ENCODE measurements around the gene DCUN1D2. TPM values are rescaled to one million over a fixed set of nuclear protein-coding genes. Genes with fewer than 3 reads are reported as not detected.
"Not testable (repeated sequence)": the region's sequence is repeated elsewhere in the genome, so short reads cannot be mapped to it uniquely, and the experiment has no call there.

Gene DCUN1D2
- total RNA-seq, 1 donor from 2014 or later: 15.1 TPM

GRCh38 chr13:113491982-113492381 is 1.5 kb upstream of the DCUN1D2 start:
- no peak for DNase-seq (ENCODE audit: extremely low read depth, low read depth, low spot score)

- DNase-seq (ENCODE audit: extremely low read depth, low read depth, low spot score): no peak
Measured at GRCh38 chr13:113491418-113491883, 940 bp upstream of the DCUN1D2 start.

GRCh38 chr13:113489549-113490495 is 689 bp downstream of the DCUN1D2 start:
- no peak for DNase-seq (ENCODE audit: extremely low read depth, low read depth, low spot score)

GRCh38 chr13:113489171-113489548 is 1.4 kb downstream of the DCUN1D2 start:
- DNase-seq (ENCODE audit: extremely low read depth, low read depth, low spot score): no peak

- DNase-seq (ENCODE audit: extremely low read depth, low read depth, low spot score): no peak
Measured at GRCh38 chr13:113488283-113488682, 2.2 kb downstream of the DCUN1D2 start.

- DNase-seq (ENCODE audit: extremely low read depth, low read depth, low spot score): no peak
Measured at GRCh38 chr13:113486698-113487097, 3.8 kb downstream of the DCUN1D2 start.

GRCh38 chr13:113485545-113485944 is 5.0 kb downstream of the DCUN1D2 start:
- DNase-seq (ENCODE audit: extremely low read depth, low read depth, low spot score): no peak

GRCh38 chr13:113483504-113484293 is 6.8 kb downstream of the DCUN1D2 start:
- DNase-seq (ENCODE audit: extremely low read depth, low read depth, low spot score): no peak

- no peak for DNase-seq (ENCODE audit: extremely low read depth, low read depth, low spot score)
Measured at GRCh38 chr13:113483081-113483480, 7.4 kb downstream of the DCUN1D2 start.

- no peak for DNase-seq (ENCODE audit: extremely low read depth, low read depth, low spot score)
Measured at GRCh38 chr13:113479179-113479578, 11.3 kb downstream of the DCUN1D2 start.

- no peak for DNase-seq (ENCODE audit: extremely low read depth, low read depth, low spot score)
Measured at GRCh38 chr13:113477724-113478123, 12.8 kb downstream of the DCUN1D2 start.

GRCh38 chr13:113476811-113477210 is 13.7 kb downstream of the DCUN1D2 start:
- no peak for DNase-seq (ENCODE audit: extremely low read depth, low read depth, low spot score)

- no peak for DNase-seq (ENCODE audit: extremely low read depth, low read depth, low spot score)
Measured at GRCh38 chr13:113475911-113476310, 14.6 kb downstream of the DCUN1D2 start.

- DNase-seq (ENCODE audit: extremely low read depth, low read depth, low spot score): no peak
Measured at GRCh38 chr13:113475280-113475679, 15.2 kb downstream of the DCUN1D2 start.

- DNase-seq (ENCODE audit: extremely low read depth, low read depth, low spot score): no peak
Measured at GRCh38 chr13:113474179-113474578, 16.3 kb downstream of the DCUN1D2 start.

GRCh38 chr13:113472355-113473025 is 18.0 kb downstream of the DCUN1D2 start:
- DNase-seq (ENCODE audit: extremely low read depth, low read depth, low spot score): no peak

GRCh38 chr13:113471844-113472243 is 18.7 kb downstream of the DCUN1D2 start:
- no peak for DNase-seq (ENCODE audit: extremely low read depth, low read depth, low spot score)

GRCh38 chr13:113470635-113471163 is 19.8 kb downstream of the DCUN1D2 start:
- not testable (repeated sequence) for DNase-seq (ENCODE audit: extremely low read depth, low read depth, low spot score)

GRCh38 chr13:113470073-113470472 is 20.4 kb downstream of the DCUN1D2 start:
- no peak for DNase-seq (ENCODE audit: extremely low read depth, low read depth, low spot score)

GRCh38 chr13:113469582-113469981 is 20.9 kb downstream of the DCUN1D2 start:
- no peak for DNase-seq (ENCODE audit: extremely low read depth, low read depth, low spot score)
